Measurements from ENCODE around the gene KANSL1L. TPM values are rescaled to one million over a fixed set of nuclear protein-coding genes. Genes with fewer than 3 reads are reported as not detected.
A peak's percentile ranks its signal among the peaks of the same experiment; 100 is the strongest.

Gene KANSL1L
- total RNA-seq, 1 experiment from 2014 or later: 5.7 TPM

GRCh38 chr2:210003359-210003758 lies 167.8 kb downstream of the KANSL1L start:
- H3K27me3 ChIP-seq (replicated peaks; ENCODE audit: control insufficient read depth, insufficient read depth, low read length): no peaks in the 10 kb centered on the region
- no peaks in the 10 kb centered on the region for H3K9me3 ChIP-seq
- no peak for DNase-seq
- Mint-ChIP-seq H3K9me3 (ENCODE audit: unreplicated experiment) (no peaks in the 10 kb centered on the region), H3K36me3 (ENCODE audit: insufficient read depth, unreplicated experiment) (peaks cover 27% of the 10 kb centered on the region), H3K27me3 (ENCODE audit: insufficient read depth, unreplicated experiment) (no peaks in the 10 kb centered on the region), H3K27ac (ENCODE audit: unreplicated experiment) (peak overlapping the region; percentile 98), H3K4me1 (ENCODE audit: low read depth, unreplicated experiment) (peaks cover 29% of the 10 kb centered on the region), H3K4me3 (ENCODE audit: unreplicated experiment) (peak overlapping the region; percentile 78)
- no TSS peak for BruUV-seq (replicated peaks)
- CTCF ChIA-PET: no interaction called here
- peaks cover 14% of the 10 kb centered on the region for H3K4me1 ChIP-seq
- no peaks in the 10 kb centered on the region; the same call in 1 of the 2 replicates for H3K36me3 ChIP-seq (ENCODE audit: control insufficient read depth, insufficient read depth, low read length)
- no peak for TF ChIP-seq CTCF (IDR thresholded peaks at IDR 0.05; ENCODE audit: insufficient read depth in 1 of 2, low read depth in 1 of 2, low read length in 1 of 2, severe bottlenecking in 1 of 2, unreplicated experiment in 1 of 2)
- intact Hi-C loops (cut with micrococcal nuclease; ENCODE audit: unreplicated experiment): no loop called here
- POLR2A ChIA-PET: interaction anchor here (0.6 kb wide), 1 partner anchor 1387 kb away, joined by 3 read pairs; no protein-coding TSS in a partner anchor
- peak overlapping the region; percentile 75 for H3K4me3 ChIP-seq (ENCODE audit: low read depth, low read length)

GRCh38 chr2:210002158-210003157 lies 168.8 kb downstream of the KANSL1L start, which contains the start of gene RPE:
RPE (plus strand) TSS chr2:210002638; CDS start chr2:210002662, 24 bp downstream.
- no peak for TF ChIP-seq CTCF (IDR thresholded peaks at IDR 0.05; ENCODE audit: insufficient read depth in 1 of 2, low read depth in 1 of 2, low read length in 1 of 2, severe bottlenecking in 1 of 2, unreplicated experiment in 1 of 2)
- H3K27me3 ChIP-seq (replicated peaks; ENCODE audit: control insufficient read depth, insufficient read depth, low read length): no peaks in the 10 kb centered on the region
- Mint-ChIP-seq H3K9me3 (ENCODE audit: unreplicated experiment) (no peaks in the 10 kb centered on the region), H3K27me3 (ENCODE audit: insufficient read depth, unreplicated experiment) (no peaks in the 10 kb centered on the region), H3K4me1 (ENCODE audit: low read depth, unreplicated experiment) (peaks cover 25% of the 10 kb centered on the region), H3K36me3 (ENCODE audit: insufficient read depth, unreplicated experiment) (peaks cover 20% of the 10 kb centered on the region), H3K27ac (ENCODE audit: unreplicated experiment) (peak within 1 kb of the TSS; percentile 98), H3K4me3 (ENCODE audit: unreplicated experiment) (peak within 1 kb of the TSS; percentile 78)
- intact Hi-C loops (cut with micrococcal nuclease; ENCODE audit: unreplicated experiment): loop anchor here (1.0 kb wide), 2 partner anchors 32 to 168 kb away; no protein-coding TSS in a partner anchor
- TSS peak; percentile 38 for BruUV-seq (replicated peaks)
- ChIA-PET CTCF (interaction anchor here (0.7 kb wide), 1 partner anchor 217 kb away, joined by 3 read pairs; no protein-coding TSS in a partner anchor), POLR2A (interaction anchor here (0.6 kb wide), 2 partner anchors 12 to 1388 kb away, joined by 3 to 4 read pairs; no protein-coding TSS in a partner anchor)
- DNase-seq: peak; percentile 96
- peak within 1 kb of the TSS; percentile 75 for H3K4me3 ChIP-seq (ENCODE audit: low read depth, low read length)
- H3K36me3 ChIP-seq (ENCODE audit: control insufficient read depth, insufficient read depth, low read length): no peaks in the 10 kb centered on the region; the same call in 1 of the 2 replicates
- H3K9me3 ChIP-seq: no peaks in the 10 kb centered on the region
- peaks cover 14% of the 10 kb centered on the region for H3K4me1 ChIP-seq

- POLR2A ChIA-PET: no interaction called here
- no peaks in the 10 kb centered on the region for H3K9me3 ChIP-seq
- H3K27me3 ChIP-seq (replicated peaks; ENCODE audit: control insufficient read depth, insufficient read depth, low read length): no peaks in the 10 kb centered on the region
- Mint-ChIP-seq H3K27ac (ENCODE audit: unreplicated experiment) (no peak overlapping the region), H3K4me1 (ENCODE audit: low read depth, unreplicated experiment) (peaks cover 15% of the 10 kb centered on the region), H3K4me3 (ENCODE audit: unreplicated experiment) (peak overlapping the region; percentile 78), H3K9me3 (ENCODE audit: unreplicated experiment) (no peaks in the 10 kb centered on the region), H3K36me3 (ENCODE audit: insufficient read depth, unreplicated experiment) (peaks cover 13% of the 10 kb centered on the region), H3K27me3 (ENCODE audit: insufficient read depth, unreplicated experiment) (no peaks in the 10 kb centered on the region)
- no peak for DNase-seq
- intact Hi-C loops (cut with micrococcal nuclease; ENCODE audit: unreplicated experiment): no loop called here
- CTCF ChIA-PET: no interaction called here
- no peak overlapping the region for H3K4me3 ChIP-seq (ENCODE audit: low read depth, low read length)
- TF ChIP-seq CTCF (IDR thresholded peaks at IDR 0.05; ENCODE audit: insufficient read depth in 1 of 2, low read depth in 1 of 2, low read length in 1 of 2, severe bottlenecking in 1 of 2, unreplicated experiment in 1 of 2): no peak
- BruUV-seq (replicated peaks): no TSS peak
- no peaks in the 10 kb centered on the region; the same call in 1 of the 2 replicates for H3K36me3 ChIP-seq (ENCODE audit: control insufficient read depth, insufficient read depth, low read length)
- peaks cover 11% of the 10 kb centered on the region for H3K4me1 ChIP-seq
These were observed 170.5 kb downstream of the KANSL1L start for GRCh38 chr2:210000464-210001324.
